ENCODE results near the gene TRDN.

TRDN gene

DNA sequence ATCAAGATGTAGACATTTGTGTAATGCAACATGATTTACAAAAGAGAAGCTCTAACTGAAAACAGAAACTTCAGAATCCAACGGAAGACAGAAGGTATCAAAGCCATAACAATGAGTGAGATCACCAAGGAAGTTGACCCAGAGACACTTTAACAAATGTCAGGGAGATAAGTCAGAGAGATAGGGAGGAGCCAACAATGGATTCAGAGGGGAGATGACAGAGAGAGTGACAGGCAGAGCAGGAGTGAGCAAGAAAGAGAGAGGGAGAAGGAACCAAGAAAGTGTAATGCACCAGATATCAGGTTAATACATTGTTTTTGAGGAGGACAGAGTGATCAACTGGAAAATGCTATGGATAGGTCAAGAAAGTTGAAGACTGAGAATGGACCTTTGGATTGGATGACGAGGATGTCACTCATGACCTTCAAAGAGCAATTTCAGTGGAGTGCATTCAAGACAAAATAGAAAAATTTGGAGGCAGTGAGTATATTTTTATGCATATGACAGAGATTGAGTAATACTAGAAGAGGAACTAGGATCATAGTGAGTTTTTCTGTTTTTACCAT, 86.6 kb downstream of the TRDN start:
- no peak overlapping the region for H3K4me3 ChIP-seq (ENCODE audit: low read length)
- H4K20me1 ChIP-seq (ENCODE audit: control insufficient read depth, insufficient read depth, low read depth, low read length): no peaks in the 10 kb centered on the region
- no peaks in the 10 kb centered on the region for H3F3A ChIP-seq (ENCODE audit: control insufficient read depth, insufficient read depth)
- H3K79me2 ChIP-seq (ENCODE audit: control insufficient read depth, low read length): no peaks in the 10 kb centered on the region
- H3K36me3 ChIP-seq (ENCODE audit: control insufficient read depth, low read length): no peaks in the 10 kb centered on the region
- no peaks in the 10 kb centered on the region for H3K4me1 ChIP-seq (ENCODE audit: control insufficient read depth, low read length)
- no peaks in the 10 kb centered on the region; the same call in 1 of the 2 replicates for H3K9me2 ChIP-seq (replicated peaks; ENCODE audit: control insufficient read depth, low read length)
- no peak overlapping the region for H3K4me2 ChIP-seq (ENCODE audit: low read length)
- H3K27me3 ChIP-seq (ENCODE audit: control insufficient read depth, low read length): no peaks in the 10 kb centered on the region
- TF ChIP-seq, protein P1, sequence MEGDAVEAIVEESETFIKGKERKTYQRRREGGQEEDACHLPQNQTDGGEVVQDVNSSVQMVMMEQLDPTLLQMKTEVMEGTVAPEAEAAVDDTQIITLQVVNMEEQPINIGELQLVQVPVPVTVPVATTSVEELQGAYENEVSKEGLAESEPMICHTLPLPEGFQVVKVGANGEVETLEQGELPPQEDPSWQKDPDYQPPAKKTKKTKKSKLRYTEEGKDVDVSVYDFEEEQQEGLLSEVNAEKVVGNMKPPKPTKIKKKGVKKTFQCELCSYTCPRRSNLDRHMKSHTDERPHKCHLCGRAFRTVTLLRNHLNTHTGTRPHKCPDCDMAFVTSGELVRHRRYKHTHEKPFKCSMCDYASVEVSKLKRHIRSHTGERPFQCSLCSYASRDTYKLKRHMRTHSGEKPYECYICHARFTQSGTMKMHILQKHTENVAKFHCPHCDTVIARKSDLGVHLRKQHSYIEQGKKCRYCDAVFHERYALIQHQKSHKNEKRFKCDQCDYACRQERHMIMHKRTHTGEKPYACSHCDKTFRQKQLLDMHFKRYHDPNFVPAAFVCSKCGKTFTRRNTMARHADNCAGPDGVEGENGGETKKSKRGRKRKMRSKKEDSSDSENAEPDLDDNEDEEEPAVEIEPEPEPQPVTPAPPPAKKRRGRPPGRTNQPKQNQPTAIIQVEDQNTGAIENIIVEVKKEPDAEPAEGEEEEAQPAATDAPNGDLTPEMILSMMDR (IDR thresholded peaks at IDR 0.05; ENCODE audit: low read depth, low read length, poor library complexity, severe bottlenecking): no peak
- no peak overlapping the region for H3K27ac ChIP-seq (ENCODE audit: low read depth, low read length)
- no peaks in the 10 kb centered on the region for H3K9me3 ChIP-seq (ENCODE audit: control insufficient read depth, insufficient read depth, low read length)

DNA sequence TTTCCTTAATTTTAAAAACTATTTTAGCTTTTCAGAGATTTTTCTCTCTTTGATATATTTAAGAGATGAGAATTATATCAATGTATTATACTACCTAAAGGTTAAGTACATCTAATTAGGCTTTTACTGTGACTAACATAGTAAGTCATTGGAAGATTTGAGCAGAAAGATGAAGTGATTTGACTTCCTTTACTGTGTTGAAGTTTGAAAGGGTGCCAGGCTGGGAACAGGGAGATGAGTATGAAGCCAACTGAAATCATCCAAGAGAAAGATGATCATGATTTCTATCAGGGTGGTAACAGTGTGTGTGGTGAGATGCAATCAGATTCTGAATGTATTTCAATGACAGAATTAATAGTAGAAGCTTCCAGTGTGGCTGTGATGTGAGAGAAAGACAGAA, 87.3 kb downstream of the TRDN start:
- Histone ChIP-seq H3K4me1 (ENCODE audit: control insufficient read depth, low read length) (no peaks in the 10 kb centered on the region), H3K27me3 (ENCODE audit: control insufficient read depth, low read length) (no peaks in the 10 kb centered on the region), H3K27ac (ENCODE audit: low read depth, low read length) (no peak overlapping the region), H3K9me2 (replicated peaks; ENCODE audit: control insufficient read depth, low read length) (no peaks in the 10 kb centered on the region; the same call in 1 of the 2 replicates), H3K36me3 (ENCODE audit: control insufficient read depth, low read length) (no peaks in the 10 kb centered on the region), H3K4me3 (ENCODE audit: low read length) (no peak overlapping the region), H3F3A (ENCODE audit: control insufficient read depth, insufficient read depth) (no peaks in the 10 kb centered on the region), H4K20me1 (ENCODE audit: control insufficient read depth, insufficient read depth, low read depth, low read length) (no peaks in the 10 kb centered on the region), H3K79me2 (ENCODE audit: control insufficient read depth, low read length) (no peaks in the 10 kb centered on the region), H3K4me2 (ENCODE audit: low read length) (no peak overlapping the region), H3K9me3 (ENCODE audit: control insufficient read depth, insufficient read depth, low read length) (no peaks in the 10 kb centered on the region)
- TF ChIP-seq EZH2phosphoT487 (IDR thresholded peaks at IDR 0.05; ENCODE audit: borderline replicate concordance, low read length): no peak
- TF ChIP-seq, protein P1 (IDR thresholded peaks at IDR 0.05; ENCODE audit: low read depth, low read length, poor library complexity, severe bottlenecking): no peak

DNA sequence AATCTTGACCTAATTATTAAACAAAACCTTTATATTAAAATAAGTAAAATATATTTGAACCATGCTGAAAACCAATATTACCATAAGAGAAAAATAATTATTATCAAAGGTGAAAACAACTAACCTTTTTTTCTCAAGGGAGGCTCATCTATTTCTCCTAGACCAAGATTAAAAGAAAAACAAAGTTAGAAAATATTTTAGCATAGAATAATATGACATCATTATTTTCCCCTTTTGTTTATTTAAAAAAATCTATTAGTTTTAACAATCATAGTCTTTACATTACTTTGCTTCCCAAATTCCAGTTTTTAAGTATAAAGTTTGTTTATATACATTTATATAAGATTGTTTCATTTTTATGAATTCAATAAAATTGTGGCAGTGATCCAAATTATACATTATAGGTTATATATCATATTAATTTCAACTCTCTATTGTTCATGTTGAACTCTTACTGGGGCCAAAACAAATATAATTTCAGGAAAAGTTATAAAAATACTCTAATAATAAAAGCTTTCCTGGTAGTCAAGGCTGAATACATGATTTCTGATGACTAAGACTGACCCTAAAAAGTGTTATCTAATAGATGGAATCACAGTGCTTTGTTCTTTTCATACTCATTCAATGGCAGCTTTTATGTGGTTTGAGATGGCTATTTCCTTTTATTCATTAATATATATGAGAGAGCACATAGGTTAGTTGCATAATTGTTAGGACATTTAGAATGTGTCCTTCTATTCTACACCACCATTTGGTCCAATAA, 89.4 kb downstream of the TRDN start:
- no peaks in the 10 kb centered on the region for H3K4me1 ChIP-seq (ENCODE audit: control insufficient read depth, low read length)
- no peaks in the 10 kb centered on the region for H3K27me3 ChIP-seq (ENCODE audit: control insufficient read depth, low read length)
- no peaks in the 10 kb centered on the region for H3K9me3 ChIP-seq (ENCODE audit: control insufficient read depth, insufficient read depth, low read length)
- no peak overlapping the region for H3K27ac ChIP-seq (ENCODE audit: low read depth, low read length)
- H3F3A ChIP-seq (ENCODE audit: control insufficient read depth, insufficient read depth): no peaks in the 10 kb centered on the region
- no peak overlapping the region for H3K4me2 ChIP-seq (ENCODE audit: low read length)
- H3K4me3 ChIP-seq (ENCODE audit: low read length): no peak overlapping the region
- TF ChIP-seq, protein P1 (IDR thresholded peaks at IDR 0.05; ENCODE audit: low read depth, low read length, poor library complexity, severe bottlenecking): no peak
- no peak for TF ChIP-seq EZH2phosphoT487 (IDR thresholded peaks at IDR 0.05; ENCODE audit: borderline replicate concordance, low read length)
- H3K9me2 ChIP-seq (replicated peaks; ENCODE audit: control insufficient read depth, low read length): no peaks in the 10 kb centered on the region; the same call in 1 of the 2 replicates
- H3K79me2 ChIP-seq (ENCODE audit: control insufficient read depth, low read length): no peaks in the 10 kb centered on the region
- H3K36me3 ChIP-seq (ENCODE audit: control insufficient read depth, low read length): no peaks in the 10 kb centered on the region
- H4K20me1 ChIP-seq (ENCODE audit: control insufficient read depth, insufficient read depth, low read depth, low read length): no peaks in the 10 kb centered on the region

All from DOHH2 (cell line).